NCI-H2171 (cell line): ENCODE measurements around the gene TMEM238.
"Not testable (repeated sequence)": the region's sequence is repeated elsewhere in the genome, so short reads cannot be mapped to it uniquely, and the experiment has no call there.

Experiments used
- DNase-seq: peaks from one replicate; lab custom pipeline; 2025; lab: John Stamatoyannopoulos, UW

Gene TMEM238

GRCh38 chr19:55401390-55401789 is 17.3 kb upstream of the TMEM238 start:
- DNase-seq = not testable (repeated sequence)

- DNase-seq = no peak
These were observed 16.4 kb upstream of the TMEM238 start for GRCh38 chr19:55400281-55401087.

GRCh38 chr19:55398200-55398925 is 14.3 kb upstream of the TMEM238 start:
- no peak for DNase-seq

- no peak for DNase-seq
These were observed 9.0 kb upstream of the TMEM238 start for GRCh38 chr19:55392820-55393761.

DNA sequence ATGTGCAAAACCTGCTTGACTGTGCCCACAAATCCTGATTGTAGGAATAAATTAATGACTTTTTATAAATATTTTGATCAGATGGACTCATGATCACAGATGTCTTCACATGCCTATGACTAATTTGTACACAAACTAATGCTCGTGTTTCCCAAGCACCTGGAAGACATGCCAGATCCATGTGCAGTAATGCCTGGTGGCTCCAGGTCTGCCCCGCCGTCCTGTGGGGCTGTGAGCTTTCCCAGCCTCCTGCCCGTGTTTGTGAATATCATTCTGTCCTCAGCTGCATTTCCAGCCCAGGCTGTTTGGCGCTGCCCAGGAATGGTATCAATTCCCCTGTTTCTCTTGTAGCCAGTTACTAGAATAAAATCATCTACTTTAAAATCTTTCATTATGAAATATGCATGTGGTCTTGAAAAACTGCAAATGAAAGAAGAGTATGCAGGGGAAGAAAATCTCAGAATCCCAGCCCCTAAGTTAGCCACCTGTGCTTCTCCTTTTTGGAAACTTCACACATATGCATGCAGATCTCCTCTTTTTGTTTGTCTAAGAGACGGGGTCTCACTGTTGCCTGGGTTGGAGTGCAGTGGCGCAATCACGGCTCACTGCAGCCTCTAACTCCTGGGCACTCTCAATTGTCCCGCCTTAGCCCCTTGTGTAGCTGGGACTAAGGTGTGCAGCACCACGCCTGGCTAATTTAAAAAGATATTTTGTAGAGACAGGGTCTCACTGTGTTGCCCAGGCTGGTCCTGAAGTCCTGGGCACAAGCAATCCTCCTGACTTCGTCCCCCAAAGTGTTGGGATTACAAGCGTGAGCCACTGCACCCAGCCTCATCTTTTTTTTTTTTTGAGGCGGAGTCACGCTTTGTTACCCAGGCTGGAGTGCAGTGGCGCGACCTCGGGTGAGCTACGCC is 7.9 kb upstream of the TMEM238 start:
- DNase-seq = no peak

- no peak for DNase-seq
These were observed 7.1 kb upstream of the TMEM238 start for GRCh38 chr19:55391191-55391670.

- no peak for DNase-seq
These were observed 6.4 kb upstream of the TMEM238 start for GRCh38 chr19:55390461-55390880.

DNA sequence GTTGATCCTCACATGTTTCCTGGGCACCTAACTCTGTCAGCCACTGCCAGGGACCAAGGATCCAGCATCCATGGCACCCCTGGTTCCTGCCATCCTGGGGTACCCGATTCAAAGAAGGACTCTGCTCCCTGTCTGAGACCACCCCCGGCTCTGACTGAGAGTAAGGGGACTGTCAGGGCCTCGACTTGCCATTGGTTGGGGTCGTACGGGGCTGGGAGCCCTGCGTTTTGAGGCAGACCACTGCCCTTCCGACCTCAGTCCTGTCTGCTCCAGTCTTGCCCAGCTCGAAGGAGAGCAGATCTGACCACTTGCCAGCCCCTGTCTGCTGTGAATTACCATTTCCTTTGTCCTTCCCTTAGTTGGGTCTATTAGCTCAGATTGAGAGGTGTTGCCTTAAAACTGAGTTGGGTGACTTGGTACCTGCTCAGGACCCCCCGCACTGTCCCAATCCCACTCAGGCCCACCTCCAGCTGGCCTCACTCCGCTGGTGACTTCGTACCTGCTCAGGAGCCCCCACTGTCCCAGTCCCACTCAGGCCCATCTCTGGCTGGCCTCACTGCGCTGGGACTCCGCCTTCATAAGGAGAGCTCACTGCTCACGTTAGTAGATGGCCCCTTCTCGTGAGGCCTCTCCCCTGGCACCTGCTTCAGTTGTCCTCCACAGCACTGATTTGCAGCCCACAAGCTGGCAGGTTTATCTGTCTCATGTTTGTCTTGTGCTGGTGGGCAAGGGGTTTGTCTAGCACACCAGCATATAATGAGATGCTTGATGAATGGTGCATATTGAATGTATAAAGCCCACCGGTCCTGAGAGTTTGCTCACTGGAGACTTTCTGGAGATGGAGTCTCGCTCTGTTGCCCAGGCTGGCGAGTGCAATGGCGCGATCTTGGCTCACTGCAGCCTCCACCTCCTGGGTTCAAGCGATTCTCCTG is 5.6 kb upstream of the TMEM238 start:
- no peak for DNase-seq

- no peak for DNase-seq
These were observed 3.8 kb upstream of the TMEM238 start for GRCh38 chr19:55387736-55388497.

- no peak for DNase-seq
These were observed 2.4 kb upstream of the TMEM238 start for GRCh38 chr19:55386493-55386971.

DNA sequence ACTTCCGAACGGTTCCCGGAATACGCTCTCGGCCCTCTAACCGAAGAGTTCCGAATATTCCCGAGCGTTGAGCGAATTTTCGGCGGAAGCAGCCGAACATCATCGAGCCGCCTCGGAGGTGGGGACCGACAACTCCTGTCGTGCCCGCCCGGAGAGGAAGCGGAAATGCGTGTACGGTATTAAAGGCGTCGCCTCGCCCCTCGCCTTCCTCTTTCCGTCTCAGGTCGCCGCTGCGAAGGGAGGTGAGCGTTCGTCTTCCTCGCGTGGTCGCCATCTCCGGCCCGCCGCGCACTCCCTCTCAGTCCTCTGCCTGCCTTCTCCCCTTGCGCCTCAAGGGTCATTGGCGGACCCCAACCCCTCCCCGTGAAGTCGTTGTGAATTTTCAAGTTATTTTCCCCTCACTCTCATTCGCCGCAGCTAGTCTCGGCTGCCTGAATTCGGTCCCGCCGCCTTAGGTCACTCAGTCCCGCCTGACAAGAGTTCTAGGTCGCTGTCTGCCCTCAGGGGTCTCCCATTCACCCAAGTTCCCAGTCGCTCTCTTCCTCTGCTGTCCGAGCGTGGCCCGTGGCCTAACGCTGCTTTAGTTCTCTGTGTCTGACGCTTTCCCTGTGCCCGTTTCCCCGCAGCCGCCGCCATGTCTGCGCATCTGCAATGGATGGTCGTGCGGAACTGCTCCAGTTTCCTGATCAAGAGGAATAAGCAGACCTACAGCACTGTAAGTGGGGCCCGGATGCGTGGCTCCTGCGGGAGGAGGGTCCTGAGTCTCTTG is 1.8 kb upstream of the TMEM238 start, which contains the start of gene RPL28:
Gene RPL28 (plus strand): TSS at position 209 of the 769 bp plus-strand sequence. CDS start 426 bp downstream, at position 635.
- DNase-seq = peak; percentile 97

- DNase-seq = peak; percentile 93
These were observed 1.0 kb upstream of the TMEM238 start for GRCh38 chr19:55384920-55385723.

DNA sequence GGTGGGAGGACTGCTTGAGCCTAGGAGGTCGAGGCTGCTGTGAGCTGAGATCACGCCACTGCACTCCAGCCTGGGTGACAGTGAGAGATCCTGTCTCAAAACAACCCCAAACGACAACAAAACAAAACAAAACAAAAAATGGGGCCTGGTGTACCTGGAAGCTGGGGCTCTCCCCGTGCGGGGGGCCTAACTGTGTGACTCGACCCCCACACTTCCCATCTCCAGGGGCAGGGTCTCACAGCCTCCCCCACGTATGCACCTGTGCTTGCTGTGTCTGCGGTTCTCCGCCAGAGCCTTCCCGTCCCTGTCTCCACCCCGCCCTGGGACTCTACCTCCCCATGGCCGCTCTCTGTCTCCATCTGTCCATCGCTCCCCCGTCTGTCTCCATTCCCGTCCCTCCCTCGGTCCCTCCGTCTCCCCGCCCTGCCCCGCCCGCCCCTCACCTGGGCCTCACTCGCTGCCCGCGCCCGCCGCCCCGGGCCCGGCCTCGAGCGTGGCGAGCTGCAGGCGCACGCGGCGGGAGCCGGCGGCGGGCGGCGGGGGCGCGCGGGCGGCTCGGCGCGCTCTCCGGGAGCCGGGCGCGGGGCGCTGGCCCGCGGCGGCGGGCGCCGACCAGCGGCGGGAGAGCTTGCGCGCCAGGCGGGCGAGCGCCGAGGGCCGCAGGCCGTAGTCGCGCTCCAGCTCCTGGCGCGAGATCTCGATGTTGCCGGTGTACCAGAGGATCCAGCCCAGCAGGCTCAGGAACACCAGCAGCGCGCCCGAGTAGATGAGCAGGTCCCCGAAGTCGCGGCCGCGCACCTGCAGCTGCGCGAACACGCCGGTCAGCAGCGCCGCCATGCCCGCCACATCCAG is 587 bp downstream of the TMEM238 start:
- peak; percentile 72 for DNase-seq

DNA sequence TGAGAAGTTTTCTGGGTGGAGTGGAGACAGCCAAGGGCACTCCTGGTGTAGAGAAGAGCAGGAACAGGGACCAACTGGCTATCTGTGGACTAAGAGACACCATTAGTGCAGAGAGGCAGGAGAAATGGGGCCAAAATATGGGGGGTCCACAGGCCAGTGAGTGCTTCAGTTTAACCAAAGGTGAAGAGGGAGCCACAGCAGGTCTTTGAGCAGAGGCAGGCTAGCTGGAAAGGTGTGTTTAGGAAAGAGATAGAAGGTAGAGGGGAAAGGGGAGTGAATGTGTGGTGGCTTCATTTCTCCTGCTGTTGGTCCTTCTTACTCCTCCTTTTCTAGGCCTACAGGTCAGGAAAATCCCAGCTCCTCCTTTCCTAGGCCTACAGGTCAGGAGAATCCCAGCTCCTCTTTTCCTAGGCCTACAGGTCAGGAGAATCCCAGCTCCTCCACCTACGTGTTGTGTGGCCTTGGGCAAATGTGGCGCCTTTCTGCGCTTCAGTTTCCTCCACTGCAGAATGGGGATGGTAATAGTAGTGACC is 1.5 kb downstream of the TMEM238 start:
- DNase-seq = no peak

DNA sequence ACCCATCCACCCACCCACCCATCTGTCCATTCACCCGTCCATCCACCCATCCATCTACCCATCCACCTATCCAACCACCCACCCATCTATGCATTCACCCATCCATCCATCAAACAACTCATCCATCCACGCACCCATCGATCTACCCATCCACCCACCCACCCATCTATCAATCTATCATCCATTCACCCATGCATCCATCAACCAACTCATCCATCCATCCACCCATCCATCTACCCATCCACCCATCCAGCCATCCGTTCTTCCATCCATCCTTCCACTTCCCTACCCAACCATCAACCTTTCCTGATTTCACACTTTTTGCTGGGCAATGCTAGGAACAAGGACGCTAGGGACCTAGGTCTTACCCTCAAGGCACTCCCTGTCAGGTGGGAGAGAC is 2.1 kb downstream of the TMEM238 start:
- DNase-seq = no peak

DNA sequence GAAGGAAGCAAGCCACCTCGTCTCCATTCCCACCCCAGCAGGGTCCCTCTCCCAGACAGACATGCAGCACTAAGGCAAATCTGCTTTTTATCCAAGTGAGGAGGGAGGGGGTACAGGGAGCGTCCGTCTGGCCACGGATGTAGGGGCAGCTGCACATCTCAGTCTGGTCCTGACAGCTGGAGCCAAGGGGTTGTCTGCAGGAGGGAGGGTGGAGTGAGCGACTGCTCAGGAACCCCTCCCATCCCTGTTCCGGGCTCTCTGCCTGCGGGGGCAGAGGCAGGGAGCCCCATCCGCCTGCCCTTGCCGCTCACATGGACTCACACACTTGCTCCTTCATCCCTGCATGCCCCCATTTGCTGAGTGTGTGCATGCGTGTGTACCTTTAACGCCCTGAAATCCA is 4.9 kb downstream of the TMEM238 start:
- no peak for DNase-seq
